ENCODE data around the gene LMAN1L. TPM values are rescaled to one million over a fixed set of nuclear protein-coding genes. Genes with fewer than 3 reads are reported as not detected.
A peak's percentile ranks its signal among the peaks of the same experiment; 100 is the strongest.

LMAN1L gene
- total RNA-seq, 1 experiment from 2014 or later = not detected

- Mint-ChIP-seq H3K27ac (no peak overlapping the region), H3K4me3 (0 out of 2 replicates have a peak overlapping the region, but pooled peaks have one; percentile 24), H3K36me3 (no peaks in the 10 kb centered on the region), H3K9me3 (no peaks in the 10 kb centered on the region), H3K27me3 (ENCODE audit: low read depth) (no peaks in the 10 kb centered on the region; the same call in 1 of the 2 replicates), H3K4me1 (peaks cover 47% of the 10 kb centered on the region)
- ChIA-PET CTCF (interaction anchor here (0.9 to 14.8 kb wide), 17 partner anchors 10 to 207 kb away, joined by 3 to 360 read pairs (median 10); partner anchors contain the start of genes CPLX3, FAM219B and SCAMP5), POLR2A (interaction anchor here (0.6 kb wide), 1 partner anchor 17 kb away, joined by 3 read pairs; no protein-coding TSS in a partner anchor)
- DNase-seq (ENCODE audit: low spot score) (peak; percentile 48), ATAC-seq (peak; percentile 19)
- TF ChIP-seq GABPB1 (CRISPR knock-in tag; IDR thresholded peaks at IDR 0.05) (no peak), HMGXB4 (CRISPR knock-in tag; IDR thresholded peaks at IDR 0.05) (peak; percentile 38; the same call in 1 of the 2 replicates), ATF1 (CRISPR knock-in tag; IDR thresholded peaks at IDR 0.05) (no peak), JUN (CRISPR knock-in tag; IDR thresholded peaks at IDR 0.05) (0 out of 2 replicates have a peak, but pooled peaks have one; percentile 30)
Observed at GRCh38 chr15:74788683-74789151, 23.9 kb upstream of the LMAN1L start.

DNA sequence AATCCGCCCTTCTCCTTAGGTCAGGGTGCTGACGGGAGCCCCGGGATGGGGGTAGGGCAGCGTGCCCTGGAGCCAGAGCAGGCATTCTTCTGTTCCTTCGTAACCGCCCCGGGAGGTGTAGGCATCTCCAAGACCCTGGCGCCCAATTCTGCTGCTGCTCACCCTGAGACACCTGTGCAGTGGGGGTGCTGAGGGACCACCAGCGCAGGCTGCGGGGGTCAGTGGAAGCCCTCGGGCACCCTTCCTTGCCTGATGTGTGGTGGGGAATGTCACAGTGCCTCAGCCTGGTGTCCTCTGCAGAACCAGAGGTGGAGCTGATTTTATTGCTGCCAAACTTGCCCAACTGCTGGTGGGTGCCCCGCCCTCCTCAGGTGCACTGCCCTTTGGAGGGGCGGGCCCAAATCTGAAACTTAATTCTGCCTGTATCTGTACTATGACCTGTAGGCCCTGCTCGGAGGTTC, 23.4 kb upstream of the LMAN1L start:
- Mint-ChIP-seq H3K27me3 (ENCODE audit: low read depth) (no peaks in the 10 kb centered on the region; the same call in 1 of the 2 replicates), H3K4me3 (peak overlapping the region; percentile 10; the same call in 1 of the 2 replicates), H3K36me3 (no peaks in the 10 kb centered on the region), H3K9me3 (no peaks in the 10 kb centered on the region), H3K27ac (no peak overlapping the region), H3K4me1 (peaks cover 44% of the 10 kb centered on the region)
- no peak for ATAC-seq
- DNase-seq (ENCODE audit: low spot score) = no peak
- ChIA-PET CTCF (interaction anchor here (1.8 to 14.8 kb wide), 3 partner anchors 10 to 158 kb away, joined by 10 to 360 read pairs (median 44); no protein-coding TSS in a partner anchor), POLR2A (no interaction called here)
- TF ChIP-seq ZNF532 (CRISPR knock-in tag; IDR thresholded peaks at IDR 0.05; ENCODE audit: borderline replicate concordance) (no peak), ZNF263 (CRISPR knock-in tag; IDR thresholded peaks at IDR 0.05; ENCODE audit: low read depth) (no peak), NFE2L1 (CRISPR knock-in tag; IDR thresholded peaks at IDR 0.05) (no peak), HMGA2 (CRISPR knock-in tag; IDR thresholded peaks at IDR 0.05) (no peak), IRF1 (CRISPR knock-in tag; IDR thresholded peaks at IDR 0.05) (no peak), ZNF425 (CRISPR knock-in tag; conservative IDR thresholded peaks at IDR 0.05) (no peak), SP1 (CRISPR knock-in tag; conservative IDR thresholded peaks at IDR 0.05) (no peak), SMAD3 (CRISPR knock-in tag; IDR thresholded peaks at IDR 0.05; ENCODE audit: borderline replicate concordance) (no peak), ESRRA (CRISPR knock-in tag; IDR thresholded peaks at IDR 0.05; ENCODE audit: borderline replicate concordance) (no peak), SOX15 (CRISPR knock-in tag; IDR thresholded peaks at IDR 0.05) (no peak), MXD4 (CRISPR knock-in tag; IDR thresholded peaks at IDR 0.05; ENCODE audit: borderline replicate concordance) (no peak), OVOL2 (CRISPR knock-in tag; IDR thresholded peaks at IDR 0.05; ENCODE audit: borderline replicate concordance) (no peak), RELA (CRISPR knock-in tag; IDR thresholded peaks at IDR 0.05; ENCODE audit: borderline replicate concordance) (no peak), FOXJ3 (CRISPR knock-in tag; IDR thresholded peaks at IDR 0.05; ENCODE audit: borderline replicate concordance) (no peak), GRHL2 (CRISPR knock-in tag; IDR thresholded peaks at IDR 0.05; ENCODE audit: insufficient replicate concordance, severe bottlenecking) (no peak), NFATC4 (CRISPR knock-in tag; IDR thresholded peaks at IDR 0.05) (no peak), MYBL2 (CRISPR knock-in tag; IDR thresholded peaks at IDR 0.05) (no peak)
- TF ChIP-seq, protein P1, sequence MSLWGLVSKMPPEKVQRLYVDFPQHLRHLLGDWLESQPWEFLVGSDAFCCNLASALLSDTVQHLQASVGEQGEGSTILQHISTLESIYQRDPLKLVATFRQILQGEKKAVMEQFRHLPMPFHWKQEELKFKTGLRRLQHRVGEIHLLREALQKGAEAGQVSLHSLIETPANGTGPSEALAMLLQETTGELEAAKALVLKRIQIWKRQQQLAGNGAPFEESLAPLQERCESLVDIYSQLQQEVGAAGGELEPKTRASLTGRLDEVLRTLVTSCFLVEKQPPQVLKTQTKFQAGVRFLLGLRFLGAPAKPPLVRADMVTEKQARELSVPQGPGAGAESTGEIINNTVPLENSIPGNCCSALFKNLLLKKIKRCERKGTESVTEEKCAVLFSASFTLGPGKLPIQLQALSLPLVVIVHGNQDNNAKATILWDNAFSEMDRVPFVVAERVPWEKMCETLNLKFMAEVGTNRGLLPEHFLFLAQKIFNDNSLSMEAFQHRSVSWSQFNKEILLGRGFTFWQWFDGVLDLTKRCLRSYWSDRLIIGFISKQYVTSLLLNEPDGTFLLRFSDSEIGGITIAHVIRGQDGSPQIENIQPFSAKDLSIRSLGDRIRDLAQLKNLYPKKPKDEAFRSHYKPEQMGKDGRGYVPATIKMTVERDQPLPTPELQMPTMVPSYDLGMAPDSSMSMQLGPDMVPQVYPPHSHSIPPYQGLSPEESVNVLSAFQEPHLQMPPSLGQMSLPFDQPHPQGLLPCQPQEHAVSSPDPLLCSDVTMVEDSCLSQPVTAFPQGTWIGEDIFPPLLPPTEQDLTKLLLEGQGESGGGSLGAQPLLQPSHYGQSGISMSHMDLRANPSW (CRISPR knock-in tag; conservative IDR thresholded peaks at IDR 0.05; ENCODE audit: low read depth) = no peak
- TF ChIP-seq, protein P2, sequence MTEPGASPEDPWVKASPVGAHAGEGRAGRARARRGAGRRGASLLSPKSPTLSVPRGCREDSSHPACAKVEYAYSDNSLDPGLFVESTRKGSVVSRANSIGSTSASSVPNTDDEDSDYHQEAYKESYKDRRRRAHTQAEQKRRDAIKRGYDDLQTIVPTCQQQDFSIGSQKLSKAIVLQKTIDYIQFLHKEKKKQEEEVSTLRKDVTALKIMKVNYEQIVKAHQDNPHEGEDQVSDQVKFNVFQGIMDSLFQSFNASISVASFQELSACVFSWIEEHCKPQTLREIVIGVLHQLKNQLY (CRISPR knock-in tag; IDR thresholded peaks at IDR 0.05) = no peak
